OCI-LY7 (cell line): ENCODE results near the gene VIPR2.

Experiments
- CTCF ChIP-seq: fragments of 200-600 bp; sonication (generic); conservative IDR thresholded peaks from 2 replicates; pipeline ENCODE4 v1.5.1; 2014; ENCODE audit warnings: mild to moderate bottlenecking, antibody characterized with exemption, low read length, moderate library complexity, mixed read lengths
- EZH2phosphoT487 ChIP-seq: fragments of 200-600 bp; sonication (generic); IDR thresholded peaks from 2 replicates; pipeline ENCODE4 v1.6.1; 2018; ENCODE audit warnings: low read depth, borderline replicate concordance, mild to moderate bottlenecking, mixed run types, antibody characterized with exemption, low read length, moderate library complexity, mixed read lengths

- peak; percentile 65 for TF ChIP-seq CTCF
- no peak for TF ChIP-seq EZH2phosphoT487
These were observed 98.8 kb downstream of the VIPR2 start for GRCh38 chr7:159045839-159046238.
